HepG2 (cell line): ENCODE measurements around the gene DENND5A. TPM values are rescaled to one million over a fixed set of nuclear protein-coding genes. Genes with fewer than 3 reads are reported as not detected.

Experiments
- ATAC-seq: fragments of 200-7000 bp; cut with Tn5 transposase; 3 replicates; pipeline ENCODE4 v1.9.1; 2020; ENCODE audit warnings: mild to moderate bottlenecking, moderate library complexity
- BruUV-seq: library from RNA; stranded (reverse); fragments of 400-500 nt; replicated peaks from 2 replicates; lab custom pipeline; 2021; lab: Mats Ljungman, UMichigan
- CTCF ChIA-PET: fragments of 300-600 bp; formaldehyde crosslinking; extraction: SDS; loops from one replicate; lab custom pipeline; 2021; ENCODE audit warnings: low total read pairs, inconsistent platforms, low intra/inter-chr PET ratio; lab: Yijun Ruan, JAX
- POLR2A ChIA-PET: fragments of 350-600 bp; sonication (Branson Sonifier 250); formaldehyde crosslinking; loops from one replicate; lab custom pipeline; 2020; ENCODE audit warnings: antibody characterized with exemption, inconsistent platforms; lab: Yijun Ruan, JAX
- DNase-seq: peaks from one replicate; pipeline ENCODE4 v3.0.0-alpha.2; 2015; ENCODE audit warnings: low spot score
- FAIRE-seq: peaks from 3 replicates; lab custom pipeline; 2011; peaks lifted over from hg19 to GRCh38; lab: Jason Lieb, UNC
- H2AFZ ChIP-seq: one replicate; pipeline ENCODE4 v1.6.1; 2011; ENCODE audit warnings: low read length, inconsistent platforms
- H3K27ac ChIP-seq: fragments of 300-600 bp; 3 replicates; pipeline ENCODE4 v1.8.0; 2011; ENCODE audit warnings: mixed run types, mild to moderate bottlenecking, mixed read lengths, low read length, inconsistent platforms; ENCODE audit not compliant: insufficient read depth; ENCODE audit errors: extremely low read length
- H3K27me3 ChIP-seq, 2 experiments: fragments of 200-600 bp in 1 of 2; 2 replicates in 1 of 2; 3 replicates in 1 of 2; pipeline versions ENCODE4 v1.6.0 to v1.8.0; 2011; ENCODE audit warnings: low read length in 2 of 2, mild to moderate bottlenecking in 2 of 2, moderate library complexity in 2 of 2, inconsistent platforms in 1 of 2; ENCODE audit not compliant: insufficient read depth in 2 of 2, control insufficient read depth in 1 of 2
- H3K36me3 ChIP-seq, 2 experiments: fragments of 200-600 bp in 1 of 2; replicated peaks in 1 of 2; 2 replicates in 1 of 2; 3 replicates in 1 of 2; pipeline versions ENCODE4 v1.5.1 to v1.8.0; 2011; ENCODE audit warnings: low read length in 2 of 2, inconsistent platforms in 1 of 2; ENCODE audit not compliant: insufficient read depth in 2 of 2, control insufficient read depth in 1 of 2
- H3K4me1 ChIP-seq: 2 replicates; pipeline ENCODE4 v1.5.1; 2012; ENCODE audit warnings: low read length, inconsistent platforms; ENCODE audit not compliant: insufficient read depth
- H3K4me2 ChIP-seq: 2 replicates; pipeline ENCODE4 v1.6.0; 2011; ENCODE audit warnings: low read depth, low read length, inconsistent platforms
- H3K4me3 ChIP-seq, 3 experiments: fragments of 200-600 bp in 1 of 3; sonication (generic), shearing (Covaris generic) in 1 of 3; replicated peaks in 1 of 3; 2 replicates each; pipeline ENCODE4 v1.5.1; 2011 to 2016; ENCODE audit warnings: low read length in 3 of 3, inconsistent platforms in 2 of 3, low read depth in 2 of 3, mild to moderate bottlenecking in 2 of 3, control low read depth in 1 of 3, mixed read lengths in 1 of 3; ENCODE audit not compliant: insufficient read depth in 1 of 3
- H3K79me2 ChIP-seq: one replicate; pipeline ENCODE4 v1.6.1; 2011; ENCODE audit warnings: low read length, inconsistent platforms; ENCODE audit not compliant: insufficient read depth
- H3K9ac ChIP-seq: 2 replicates; pipeline ENCODE4 v1.6.0; 2011; ENCODE audit warnings: mild to moderate bottlenecking, low read depth, low read length, inconsistent platforms; ENCODE audit not compliant: insufficient read depth
- H3K9me3 ChIP-seq: 2 replicates; pipeline ENCODE4 v1.5.1; 2012; ENCODE audit warnings: mild to moderate bottlenecking, low read length
- H4K20me1 ChIP-seq: 2 replicates; pipeline ENCODE4 v1.6.0; 2011; ENCODE audit warnings: inconsistent platforms, mild to moderate bottlenecking, low read length, moderate library complexity; ENCODE audit not compliant: insufficient read depth
- E2F2 ChIP-seq: sonication (generic); formaldehyde crosslinking; IDR thresholded peaks from 2 replicates; pipeline ENCODE4 v1.4.0; 2020; ENCODE audit warnings: missing genetic modification reagents, borderline replicate concordance
- GABPB1 ChIP-seq: IDR thresholded peaks from 2 replicates; pipeline ENCODE4 v1.6.1; 2016; ENCODE audit warnings: mild to moderate bottlenecking, missing genetic modification reagents, moderate library complexity, missing compliant biosample characterization
- GLI4 ChIP-seq: sonication (generic); formaldehyde crosslinking; IDR thresholded peaks from 2 replicates; pipeline ENCODE4 v1.5.1; 2020; ENCODE audit warnings: missing genetic modification reagents, mild to moderate bottlenecking, moderate library complexity, borderline replicate concordance
- GLMP ChIP-seq: sonication (generic); formaldehyde crosslinking; IDR thresholded peaks from 2 replicates; pipeline ENCODE4 v1.9.0; 2021; ENCODE audit warnings: missing genetic modification reagents, mild to moderate bottlenecking, borderline replicate concordance
- HNRNPL ChIP-seq: fragments of 200-400 bp; formaldehyde crosslinking; IDR thresholded peaks from 2 replicates; pipeline ENCODE4 v1.6.1; 2017; ENCODE audit warnings: mild to moderate bottlenecking, low read depth, low read length
- JUN ChIP-seq: sonication (generic); formaldehyde crosslinking; IDR thresholded peaks from 2 replicates; pipeline ENCODE4 v1.4.0; 2020; ENCODE audit warnings: mild to moderate bottlenecking, missing genetic modification reagents
- KDM3A ChIP-seq: IDR thresholded peaks from 2 replicates; pipeline ENCODE4 v1.6.1; 2018; ENCODE audit warnings: low read depth, missing compliant biosample characterization
- MZF1 ChIP-seq: sonication (generic); formaldehyde crosslinking; IDR thresholded peaks from 2 replicates; pipeline ENCODE4 v1.8.1; 2023; ENCODE audit warnings: mild to moderate bottlenecking, missing genetic modification reagents, borderline replicate concordance
- NCOA2 ChIP-seq: sonication (generic); formaldehyde crosslinking; IDR thresholded peaks from 2 replicates; pipeline ENCODE4 v1.8.0; 2022; ENCODE audit warnings: inconsistent platforms
- ZFX ChIP-seq: sonication (generic); formaldehyde crosslinking; IDR thresholded peaks from 2 replicates; pipeline ENCODE4 v1.4.0; 2020; ENCODE audit warnings: mild to moderate bottlenecking, low read depth, missing genetic modification reagents, moderate library complexity
- ZNF205 ChIP-seq: IDR thresholded peaks from 2 replicates; pipeline ENCODE4 v1.6.1; 2018; ENCODE audit warnings: missing biosample characterization, missing genetic modification reagents
- ZNF546 ChIP-seq: sonication (generic); formaldehyde crosslinking; conservative IDR thresholded peaks from 2 replicates; pipeline ENCODE4 v1.8.1; 2023; ENCODE audit warnings: mild to moderate bottlenecking, missing genetic modification reagents
- ZNF549 ChIP-seq: sonication (generic); formaldehyde crosslinking; IDR thresholded peaks from 2 replicates; pipeline ENCODE4 v1.5.0; 2020; ENCODE audit warnings: missing genetic modification reagents
- ZNF580 ChIP-seq: IDR thresholded peaks from 2 replicates; pipeline ENCODE4 v1.6.1; 2016; ENCODE audit warnings: low read depth, borderline replicate concordance
- ZNF777 ChIP-seq: sonication (generic); formaldehyde crosslinking; IDR thresholded peaks from 2 replicates; pipeline ENCODE4 v1.4.0; 2020; ENCODE audit warnings: missing genetic modification reagents
- ZNF816 ChIP-seq: sonication (generic); formaldehyde crosslinking; IDR thresholded peaks from 2 replicates; pipeline ENCODE4 v1.8.0; 2022; ENCODE audit warnings: missing genetic modification reagents, mild to moderate bottlenecking, borderline replicate concordance
- WGBS: methylation state at CpG from one replicate; pipeline ENCODE4 v1.1.6; 2017; ENCODE audit warnings: low lambda C conversion rate; 5-methylcytosine and 5-hydroxymethylcytosine counted together
- in situ Hi-C: cut with HindIII; loops from 2 replicates; pipeline ENCODE4 v1.10.0; 2017; ENCODE audit warnings: low pct_unique_long_range_greater_than_20kb; ENCODE audit not compliant: extremely low pct_ligation_motif_present
- intact Hi-C: fragments of 100-400 bp; cut with micrococcal nuclease; formaldehyde crosslinking; loops from one replicate; pipeline ENCODE4 v1.10.0; 2022; ENCODE audit not compliant: unreplicated experiment
- polyA plus RNA-seq, 8 experiments: library from polyadenylated mRNA; depleted of rRNA in 3 of 8; stranded (reverse) in 7 of 8; unstranded in 1 of 8; fragments of >200 nt; fragmentation: Illumina TruSeq in 4 of 8; extraction: Trizol in 4 of 8; gene quantifications; 2 replicates each; pipeline versions ENCODE4 v1.2.1 to v1.2.3, GENCODE V29; 2011 to 2016; ENCODE audit warnings: low read depth in 4 of 8, missing spikeins in 1 of 8, mixed read lengths in 1 of 8; ENCODE audit not compliant: insufficient read depth in 1 of 8
- total RNA-seq, 5 experiments: library from RNA; depleted of rRNA; stranded (reverse); fragments of >200 nt; fragmentation: Illumina TruSeq; extraction: Trizol; gene quantifications; 2 replicates each; pipeline ENCODE4 v1.2.3, GENCODE V29; 2016; ENCODE audit warnings: low read depth in 1 of 5
- TF ChIP-seq, protein P1 (sequence below): sonication (generic); formaldehyde crosslinking; IDR thresholded peaks from 2 replicates; pipeline ENCODE4 v1.4.0; 2020; ENCODE audit warnings: missing genetic modification reagents
- TF ChIP-seq, protein P2 (sequence below): sonication (generic); formaldehyde crosslinking; IDR thresholded peaks from 2 replicates; pipeline ENCODE4 v1.4.0; 2020; ENCODE audit warnings: mild to moderate bottlenecking, missing genetic modification reagents

Gene DENND5A
- total and polyA plus RNA-seq, 2 of the 13 experiments (the other 11 are each of a cell fraction or from before 2014, with no cell fraction given) = 63.3 to 145 TPM

DNA sequence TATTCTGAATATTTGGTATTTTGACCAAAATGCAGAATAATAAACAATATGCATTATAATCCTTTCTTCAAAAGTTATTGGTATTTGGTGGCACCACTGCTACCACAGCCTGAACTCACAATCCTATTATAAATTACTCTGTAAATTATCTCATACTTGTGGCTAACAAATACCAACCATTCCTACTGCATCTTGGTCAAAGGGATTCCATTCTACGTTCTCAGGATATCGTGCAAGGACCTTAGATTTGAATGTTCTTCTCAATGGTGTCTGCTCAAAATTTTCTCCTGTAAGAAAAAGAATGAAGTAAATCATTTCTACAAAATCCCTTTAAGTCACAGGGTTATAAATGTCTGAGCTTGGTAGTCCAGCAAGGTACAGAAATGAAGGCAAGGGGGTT lies 58.7 kb downstream of the DENND5A start:
- Histone ChIP-seq H3K36me3 (peaks cover 12 to 34% of the 10 kb centered on the region in 2 experiments), H3K4me3 (no peak overlapping the region), H4K20me1 (no peaks in the 10 kb centered on the region), H3K4me1 (peaks cover 15% of the 10 kb centered on the region; the same call in 1 of the 2 replicates), H3K9me3 (no peaks in the 10 kb centered on the region), H3K27me3 (no peaks in the 10 kb centered on the region), H3K9ac (no peak overlapping the region), H2AFZ (no peak overlapping the region), H3K79me2 (peaks cover 40% of the 10 kb centered on the region), H3K4me2 (no peak overlapping the region), H3K27ac (no peak overlapping the region)
- CTCF ChIA-PET = no interaction called here
- POLR2A ChIA-PET = no interaction called here
- no TSS peak for BruUV-seq
- no peak for DNase-seq
- in situ Hi-C loops = no loop called here
- intact Hi-C loops = no loop called here
- no peak for TF ChIP-seq JUN (CRISPR knock-in tag)
- TF ChIP-seq ZNF205 (CRISPR knock-in tag) = no peak
- no peak for TF ChIP-seq ZNF546
- TF ChIP-seq E2F2 (CRISPR knock-in tag) = no peak
- no peak for TF ChIP-seq MZF1 (CRISPR knock-in tag)
- TF ChIP-seq ZNF816 (CRISPR knock-in tag) = no peak
- TF ChIP-seq ZNF777 = no peak
- no peak for TF ChIP-seq KDM3A
- no peak for TF ChIP-seq ZNF549 (CRISPR knock-in tag)
- TF ChIP-seq, protein P1, sequence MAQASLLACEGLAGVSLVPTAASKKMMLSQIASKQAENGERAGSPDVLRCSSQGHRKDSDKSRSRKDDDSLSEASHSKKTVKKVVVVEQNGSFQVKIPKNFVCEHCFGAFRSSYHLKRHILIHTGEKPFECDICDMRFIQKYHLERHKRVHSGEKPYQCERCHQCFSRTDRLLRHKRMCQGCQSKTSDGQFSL (CRISPR knock-in tag) = no peak
- no peak for TF ChIP-seq ZNF580 (CRISPR knock-in tag)
- no peak for TF ChIP-seq HNRNPL
- TF ChIP-seq, protein P2, sequence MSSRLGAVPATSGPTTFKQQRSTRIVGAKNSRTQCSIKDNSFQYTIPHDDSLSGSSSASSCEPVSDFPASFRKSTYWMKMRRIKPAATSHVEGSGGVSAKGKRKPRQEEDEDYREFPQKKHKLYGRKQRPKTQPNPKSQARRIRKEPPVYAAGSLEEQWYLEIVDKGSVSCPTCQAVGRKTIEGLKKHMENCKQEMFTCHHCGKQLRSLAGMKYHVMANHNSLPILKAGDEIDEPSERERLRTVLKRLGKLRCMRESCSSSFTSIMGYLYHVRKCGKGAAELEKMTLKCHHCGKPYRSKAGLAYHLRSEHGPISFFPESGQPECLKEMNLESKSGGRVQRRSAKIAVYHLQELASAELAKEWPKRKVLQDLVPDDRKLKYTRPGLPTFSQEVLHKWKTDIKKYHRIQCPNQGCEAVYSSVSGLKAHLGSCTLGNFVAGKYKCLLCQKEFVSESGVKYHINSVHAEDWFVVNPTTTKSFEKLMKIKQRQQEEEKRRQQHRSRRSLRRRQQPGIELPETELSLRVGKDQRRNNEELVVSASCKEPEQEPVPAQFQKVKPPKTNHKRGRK (CRISPR knock-in tag) = no peak
- TF ChIP-seq ZFX = no peak
- no peak for TF ChIP-seq GABPB1 (CRISPR knock-in tag)
- no peak for TF ChIP-seq GLMP (CRISPR knock-in tag)
- TF ChIP-seq NCOA2 = no peak
- no peak for TF ChIP-seq GLI4 (CRISPR knock-in tag)
- 97% methylated on average over 2 of the region's 2 CpGs for WGBS
- ATAC-seq = no peak
- no peak for FAIRE-seq
